Stimulated activated CD4-positive, alpha-beta T cell treated with anti-CD3 and anti-CD28 coated beads, Interleukin-4, amount 100 ng/mL, for 4 hours (primary cell): ENCODE results near the gene NR3C2.
"Not testable (repeated sequence)": the region's sequence is repeated elsewhere in the genome, so short reads cannot be mapped to it uniquely, and the experiment has no call there.

ENCODE experiments used
- DNase-seq, 2 experiments: peaks; one replicate each; pipeline ENCODE4 v3.0.0-alpha.2; 2020

NR3C2 gene

GRCh38 chr4:148210661-148211060 is 231.6 kb downstream of the NR3C2 start:
- DNase-seq, result no peak

DNA sequence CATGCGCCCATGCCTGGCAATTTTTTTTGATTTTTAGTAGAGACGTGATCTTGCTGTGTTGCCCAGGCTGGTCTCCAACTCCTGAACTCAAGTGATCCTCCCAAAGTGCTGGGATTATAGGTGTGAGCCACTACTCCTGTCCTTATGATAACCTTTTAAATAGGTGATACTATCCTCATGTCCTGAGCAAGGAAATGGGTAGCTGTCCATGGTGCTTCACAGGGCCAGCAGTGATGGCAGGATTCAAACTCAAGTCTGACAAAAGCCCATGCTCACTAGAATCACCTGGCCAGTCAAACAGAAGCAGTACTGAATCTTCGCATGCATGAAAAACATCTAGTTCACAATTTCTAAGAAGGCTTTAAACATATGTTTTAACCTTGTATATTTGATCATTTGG is 235.1 kb downstream of the NR3C2 start:
- DNase-seq, result no peak

DNA sequence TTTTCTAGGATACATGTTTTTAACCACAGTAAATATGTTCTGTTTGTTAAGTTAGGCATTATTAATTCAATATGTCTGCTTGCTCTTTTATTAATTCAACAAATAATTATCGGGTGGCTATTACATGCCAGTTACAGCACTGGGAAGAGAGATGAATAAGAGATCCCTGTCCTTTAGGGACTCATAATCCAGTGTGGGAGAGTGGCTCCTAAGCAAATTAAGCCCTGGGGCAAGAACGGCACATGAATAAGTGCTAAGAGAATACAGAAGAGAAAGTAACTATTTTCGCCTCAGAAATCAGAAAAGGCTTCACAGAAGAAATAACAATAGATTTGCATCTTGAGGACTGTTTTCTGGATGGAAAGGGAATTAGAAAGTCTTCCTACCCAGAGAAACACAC is 236.7 kb downstream of the NR3C2 start:
- DNase-seq, result no peak

DNA sequence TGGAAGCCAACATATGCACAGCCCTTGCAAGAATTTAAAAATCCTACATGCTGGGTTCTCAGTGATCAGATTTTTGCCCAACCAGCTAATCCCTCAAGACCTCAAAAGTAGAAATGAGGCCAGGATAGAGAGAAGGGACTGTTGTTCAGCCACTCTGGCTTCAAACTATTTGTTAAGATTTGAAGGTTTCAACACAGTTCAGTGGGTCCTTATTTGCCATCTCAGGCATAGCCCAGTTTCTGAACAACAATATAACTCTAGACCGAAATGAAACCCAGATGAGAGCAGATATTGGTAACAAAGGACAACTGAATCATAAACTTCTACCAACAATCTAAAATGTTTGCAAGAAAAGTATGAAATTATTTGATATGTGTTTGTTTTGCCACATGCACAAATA is 237.3 kb downstream of the NR3C2 start:
- no peak for DNase-seq

DNA sequence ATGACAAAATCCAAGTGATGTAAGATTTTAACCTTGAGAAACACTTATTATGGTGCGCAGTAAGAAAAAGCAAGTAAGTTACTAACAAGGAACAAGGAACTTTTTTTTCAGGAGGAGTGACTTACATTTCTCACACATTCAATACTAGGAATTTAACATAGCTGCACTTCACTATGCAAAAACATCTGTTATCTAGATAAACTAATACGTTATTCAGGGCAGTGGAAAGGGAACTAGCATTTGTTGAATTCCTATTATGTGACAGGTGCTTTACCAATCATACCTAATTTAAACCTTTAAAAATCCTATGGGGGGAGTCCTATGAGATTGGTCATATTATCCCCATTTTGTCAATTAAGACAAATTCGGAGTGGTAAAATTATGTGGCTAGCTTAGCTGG is 238.0 kb downstream of the NR3C2 start:
- no peak for DNase-seq

GRCh38 chr4:148203056-148203898 is 238.9 kb downstream of the NR3C2 start:
- DNase-seq, result no peak

- no peak for DNase-seq
Observed at GRCh38 chr4:148200960-148201359, 241.3 kb downstream of the NR3C2 start.

DNA sequence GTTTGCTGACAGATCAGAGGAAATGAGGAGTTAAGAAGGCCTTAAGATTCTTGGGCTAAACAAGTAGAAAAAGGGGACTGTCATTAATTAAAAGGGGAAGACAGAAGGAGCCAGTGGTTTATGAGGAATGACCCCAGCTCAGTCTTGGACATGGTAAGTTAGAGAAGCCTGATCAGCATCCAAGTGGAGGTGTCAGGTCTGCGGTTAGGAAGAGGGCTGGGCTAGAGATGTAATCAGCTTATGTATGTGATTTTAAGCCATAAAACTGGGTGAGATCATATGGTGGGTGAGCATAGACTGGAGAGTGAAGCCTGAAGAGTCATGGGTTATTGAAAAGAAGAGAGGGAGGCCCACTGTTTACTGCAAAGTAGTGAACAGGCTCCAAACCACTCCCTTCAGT is 246.1 kb downstream of the NR3C2 start:
- DNase-seq, result no peak

DNA sequence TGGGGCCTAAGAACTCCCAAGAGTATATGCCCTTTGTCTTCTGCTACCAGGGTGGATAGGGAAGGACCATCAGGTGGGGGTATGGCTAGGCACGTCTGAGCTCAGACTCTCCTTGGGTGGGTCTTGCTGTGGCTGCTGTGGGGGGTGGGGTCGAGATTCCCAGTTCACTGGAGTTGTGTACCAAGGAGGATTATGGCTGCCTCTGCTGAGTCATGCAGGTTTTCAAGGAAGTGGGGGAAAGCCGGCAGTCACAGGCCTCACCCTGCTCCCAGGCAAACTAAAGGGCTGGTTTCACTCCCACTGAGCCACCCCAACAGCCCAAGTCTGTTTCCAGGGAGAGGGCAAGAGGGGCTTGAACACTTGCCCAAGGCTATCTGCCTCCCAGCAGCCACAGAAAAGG is 249.7 kb downstream of the NR3C2 start:
- DNase-seq, result no peak

DNA sequence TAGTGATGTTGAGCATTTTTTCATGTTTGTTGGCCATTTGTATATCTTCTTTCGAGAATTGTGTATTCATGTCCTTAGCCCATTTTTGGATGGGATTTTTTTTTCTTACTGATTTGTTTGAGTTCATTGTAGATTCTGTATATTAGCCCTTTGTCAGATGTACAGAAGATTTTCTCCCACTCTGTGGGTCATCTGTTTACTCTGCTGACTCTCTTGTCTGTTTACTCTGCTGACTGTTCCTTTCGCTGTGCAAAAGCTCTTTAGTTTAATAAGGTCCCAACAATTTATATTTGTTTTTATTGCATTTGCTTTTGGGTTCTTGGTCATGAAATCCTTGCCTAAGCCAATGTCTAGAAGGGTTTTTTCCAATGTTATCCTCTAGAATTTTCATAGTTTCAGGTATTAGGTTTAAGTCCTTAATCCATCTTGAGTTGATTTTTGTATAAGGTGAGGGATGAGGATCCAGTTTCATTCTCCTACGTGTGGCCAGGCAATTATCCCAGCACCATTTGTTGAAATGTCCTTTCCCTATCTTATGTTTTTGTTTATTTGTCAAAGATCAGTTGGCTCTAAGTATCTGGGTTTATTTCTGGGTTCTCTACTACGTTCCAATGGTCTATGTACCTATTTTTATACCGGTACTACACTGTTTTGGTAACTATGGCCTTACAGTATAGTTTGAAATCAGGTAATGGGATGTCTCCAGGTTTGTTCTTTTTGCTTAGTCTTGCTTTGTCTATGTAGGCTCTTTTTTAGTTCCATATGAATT is 254.6 kb downstream of the NR3C2 start:
- DNase-seq, result not testable (repeated sequence)

DNA sequence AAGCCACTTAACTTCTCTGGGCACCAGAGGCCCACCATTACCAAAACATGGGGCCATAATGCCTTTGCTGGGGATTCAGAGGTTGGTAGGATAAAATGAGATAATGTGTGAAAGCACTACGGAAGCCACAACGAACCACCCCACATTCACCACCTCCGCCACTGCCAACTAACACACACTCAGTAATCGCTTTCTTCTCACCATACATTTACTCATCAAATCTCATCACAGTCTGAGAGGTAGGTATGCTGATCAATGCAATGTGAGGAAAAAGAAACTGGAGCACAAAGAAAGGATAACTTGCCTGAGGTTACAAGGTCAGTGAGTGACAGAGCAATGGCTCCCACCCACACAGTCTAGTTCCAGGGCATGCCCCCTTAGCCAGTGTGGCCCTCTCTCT is 257.3 kb downstream of the NR3C2 start:
- no peak for DNase-seq

- no peak for DNase-seq
Observed at GRCh38 chr4:148182230-148182911, 259.8 kb downstream of the NR3C2 start.

DNA sequence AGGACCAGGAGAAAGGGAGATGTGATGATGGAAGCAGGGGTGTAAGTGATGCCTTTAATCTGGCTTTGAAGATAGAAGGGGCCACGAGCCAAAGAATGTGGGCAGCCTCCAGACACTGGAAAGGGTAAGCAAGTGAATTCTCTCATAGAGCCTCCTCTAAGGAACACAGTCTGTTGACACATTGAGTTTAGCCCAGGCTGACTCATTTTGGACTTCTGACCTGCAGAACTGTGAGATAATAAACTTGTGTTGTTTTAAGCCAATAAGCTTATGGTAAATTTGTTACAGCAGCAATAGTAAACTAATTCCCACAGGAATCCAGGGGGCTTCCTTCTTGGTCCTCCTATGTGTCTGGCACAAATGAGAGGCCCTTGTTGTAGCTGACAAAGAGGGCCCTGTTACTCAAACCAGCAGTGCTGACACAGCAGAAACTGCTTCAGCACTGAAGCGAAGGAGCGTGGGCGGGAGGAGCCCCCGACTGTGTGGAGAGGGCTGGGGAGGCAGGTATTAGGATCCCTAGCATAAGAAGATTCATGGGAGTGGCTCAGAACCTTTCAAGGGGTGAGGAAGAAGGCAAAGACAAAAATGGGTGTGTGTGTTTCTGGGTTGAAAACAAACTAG is 268.7 kb downstream of the NR3C2 start:
- no peak for DNase-seq

- DNase-seq, result no peak
Observed at GRCh38 chr4:148171596-148171995, 270.6 kb downstream of the NR3C2 start.

GRCh38 chr4:148170408-148171365 is 271.5 kb downstream of the NR3C2 start:
- no peak for DNase-seq

- no peak for DNase-seq
Observed at GRCh38 chr4:148166132-148166591, 276.1 kb downstream of the NR3C2 start.

DNA sequence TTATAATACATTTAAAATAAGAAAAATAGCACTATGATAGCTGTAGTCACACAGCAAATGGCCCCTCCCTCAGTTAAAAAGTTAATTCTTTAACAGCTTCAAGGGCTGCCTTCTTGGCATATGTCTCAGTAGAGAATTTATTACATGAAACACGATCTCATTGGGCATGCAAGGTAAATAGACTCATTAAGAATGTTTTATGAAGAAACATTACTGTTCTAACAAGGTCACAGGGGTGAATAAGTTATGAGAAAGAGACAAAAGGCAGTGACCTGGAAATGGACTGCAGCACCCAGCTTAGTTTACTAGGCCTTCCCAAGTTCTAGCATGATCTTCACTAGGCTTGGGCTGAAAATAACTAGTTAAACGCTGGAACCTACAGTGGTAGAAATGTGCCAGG is 277.7 kb downstream of the NR3C2 start:
- DNase-seq, result no peak

- no peak for DNase-seq
Observed at GRCh38 chr4:148162991-148163390, 279.2 kb downstream of the NR3C2 start.

DNA sequence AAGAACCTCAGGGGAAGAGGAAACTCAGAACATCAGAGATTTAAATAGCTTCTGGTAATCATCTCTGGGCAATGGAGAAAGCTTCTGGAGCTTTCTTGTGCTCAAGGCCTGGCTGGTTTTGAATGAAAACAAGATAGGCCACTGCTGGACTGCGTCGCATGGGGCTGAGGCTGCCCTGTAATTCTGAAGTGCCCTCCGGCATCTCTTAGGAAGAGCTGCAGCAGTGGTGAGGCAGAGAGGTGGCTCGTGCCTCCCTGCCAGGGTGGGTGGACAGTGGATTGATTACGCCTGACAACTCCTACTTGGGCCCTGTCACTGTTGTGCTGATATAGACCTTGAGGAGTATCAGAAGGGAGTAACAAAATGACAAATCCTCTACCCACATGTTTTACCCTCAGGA is 279.7 kb downstream of the NR3C2 start:
- DNase-seq, result no peak

DNA sequence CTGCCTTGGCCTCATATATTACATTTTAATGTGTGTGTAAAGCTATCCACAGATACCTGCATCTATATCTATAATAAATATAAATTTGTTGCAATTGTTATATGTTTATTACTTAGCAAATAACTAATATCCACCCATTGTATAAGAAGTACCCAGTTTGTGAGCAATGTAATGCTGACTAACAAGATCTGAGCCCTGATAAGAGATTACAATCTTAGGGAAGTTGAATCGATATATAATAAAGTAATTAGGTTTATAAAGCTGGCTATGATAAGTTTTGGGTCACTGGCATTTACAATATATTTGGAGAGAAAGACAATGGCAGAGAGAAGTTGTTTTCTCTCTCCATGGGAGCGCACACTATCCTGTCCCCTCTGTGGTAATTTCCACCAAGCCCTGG is 280.6 kb downstream of the NR3C2 start:
- no peak for DNase-seq

GRCh38 chr4:148159793-148160192 is 282.4 kb downstream of the NR3C2 start:
- DNase-seq, result no peak

DNA sequence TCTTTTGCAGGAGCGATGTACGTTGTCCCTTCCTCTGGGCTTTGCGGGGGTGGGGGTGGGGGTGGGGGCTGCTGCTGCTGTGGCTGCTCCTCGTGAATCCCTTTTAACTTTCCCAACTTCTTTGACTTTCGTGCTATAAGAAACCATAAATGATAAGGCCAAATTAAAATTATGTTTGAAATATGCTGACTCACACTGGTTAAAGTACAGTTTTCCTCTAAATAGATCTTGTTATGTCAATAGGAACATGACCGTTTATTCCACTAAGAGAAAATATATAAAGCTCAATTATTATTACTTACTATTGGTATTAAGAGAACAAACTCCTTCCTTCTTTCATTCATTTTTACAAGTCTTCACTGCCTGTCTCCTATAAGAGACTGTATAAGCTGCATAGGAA is 287.4 kb downstream of the NR3C2 start:
- DNase-seq, result no peak
